Memory B cell (primary cell): Measurements from ENCODE around the gene PRAMEF17.
"Not testable (repeated sequence)": the region's sequence is repeated elsewhere in the genome, so short reads cannot be mapped to it uniquely, and the experiment has no call there.

Experiments
- ATAC-seq: fragments of 150-1000 bp; cut with Tn5 transposase; 2 replicates; pipeline ENCODE4 v1.10.0; 2021; ENCODE audit warnings: low read depth, mild to moderate bottlenecking, moderate library complexity
- DNase-seq, 2 donors: peaks; one replicate each; pipeline ENCODE4 v3.0.0; 2022; ENCODE audit warnings: low spot score in 2 of 2
- H3K27ac Mint-ChIP-seq: one replicate; pipeline ENCODE4 v1.8.0; 2022; ENCODE audit warnings: mild to moderate bottlenecking, moderate library complexity, mixed read lengths
- H3K27me3 Mint-ChIP-seq: one replicate; pipeline ENCODE4 v1.8.0; 2022; ENCODE audit warnings: mixed read lengths
- H3K36me3 Mint-ChIP-seq: one replicate; pipeline ENCODE4 v1.8.0; 2022; ENCODE audit warnings: mild to moderate bottlenecking, mixed read lengths
- H3K4me1 Mint-ChIP-seq: one replicate; pipeline ENCODE4 v1.8.0; 2022; ENCODE audit warnings: mixed read lengths
- H3K4me3 Mint-ChIP-seq: one replicate; pipeline ENCODE4 v1.8.0; 2022; ENCODE audit warnings: mild to moderate bottlenecking, moderate library complexity, mixed read lengths
- H3K9me3 Mint-ChIP-seq: one replicate; pipeline ENCODE4 v1.8.0; 2022; ENCODE audit warnings: mixed read lengths

PRAMEF17 gene

DNA sequence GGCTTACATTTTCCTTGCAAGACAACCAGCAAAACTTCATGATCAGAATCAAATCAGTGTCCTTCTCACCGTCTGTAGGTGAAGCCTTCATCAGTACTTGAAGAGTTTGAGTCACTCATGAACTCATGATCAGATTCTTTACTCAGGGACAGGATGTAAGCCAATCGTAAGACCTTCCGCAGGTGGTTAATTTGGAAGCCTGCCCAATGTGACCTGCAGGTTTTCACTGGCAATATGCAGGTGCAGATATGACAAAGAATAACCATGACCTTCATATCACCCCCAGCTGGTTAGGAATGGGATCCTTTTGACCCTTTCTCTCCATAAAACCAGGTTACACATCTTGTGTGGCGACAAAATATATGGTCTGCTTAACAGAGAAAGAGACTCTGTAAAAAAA is 18.4 kb downstream of the PRAMEF17 start:
- no peaks in the 10 kb centered on the region for H3K27me3 Mint-ChIP-seq
- no peak overlapping the region for H3K27ac Mint-ChIP-seq
- H3K9me3 Mint-ChIP-seq, result peaks cover 2% of the 10 kb centered on the region
- no peaks in the 10 kb centered on the region for H3K4me1 Mint-ChIP-seq
- DNase-seq (no peak), ATAC-seq (no peak)
- no peak overlapping the region for H3K4me3 Mint-ChIP-seq
- no peaks in the 10 kb centered on the region for H3K36me3 Mint-ChIP-seq

DNA sequence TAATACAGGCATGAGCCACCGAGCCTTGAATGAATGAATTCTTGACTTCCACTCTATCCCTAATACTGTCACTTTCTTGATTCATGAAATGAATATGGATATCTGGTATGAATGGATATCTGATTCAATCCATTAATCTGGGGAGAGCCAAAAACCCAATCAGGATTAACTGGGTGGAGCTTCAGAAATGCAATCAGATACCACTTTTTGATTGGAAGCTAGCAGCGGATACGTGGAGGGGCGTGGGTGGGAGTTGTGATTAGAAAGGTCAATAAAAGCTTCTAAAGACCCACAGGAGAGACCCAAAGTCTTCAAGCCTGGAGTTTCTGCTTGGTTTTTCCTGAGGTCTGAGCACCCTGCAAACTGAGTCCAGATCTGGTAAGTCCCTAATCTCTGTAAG is 20.7 kb downstream of the PRAMEF17 start, which contains the start of gene PRAMEF20:
TSS of gene PRAMEF20 (plus strand) at position 301 of the 400 bp plus-strand sequence. CDS start 5,905 bp downstream, outside the sequence.
- H3K36me3 Mint-ChIP-seq, H3K27ac Mint-ChIP-seq, H3K4me3 Mint-ChIP-seq, ATAC-seq, DNase-seq, H3K4me1 Mint-ChIP-seq, H3K27me3 Mint-ChIP-seq, H3K9me3 Mint-ChIP-seq: not testable (repeated sequence)

DNA sequence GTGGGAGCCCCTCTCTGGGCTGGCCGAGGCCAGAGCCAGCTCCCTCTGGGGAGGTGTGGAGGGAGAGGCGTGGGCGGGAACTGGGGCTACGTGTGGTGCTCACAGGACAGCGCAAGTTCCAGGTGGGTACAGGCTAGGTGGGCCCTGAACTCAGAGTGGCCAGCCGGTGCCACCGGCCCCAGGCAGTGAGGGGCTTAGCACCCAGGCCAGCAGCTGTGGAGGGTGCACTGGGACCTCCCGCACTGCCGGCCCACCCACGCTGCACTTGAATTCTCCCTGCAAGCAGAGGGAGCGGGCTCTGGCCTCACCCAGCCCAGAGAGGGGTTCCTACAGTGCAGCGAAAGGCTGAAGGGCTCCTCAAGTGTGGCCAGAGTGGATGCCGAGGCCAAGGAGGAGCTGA is 41.1 kb downstream of the PRAMEF17 start:
- no peaks in the 10 kb centered on the region for H3K27me3 Mint-ChIP-seq
- H3K36me3 Mint-ChIP-seq, result no peaks in the 10 kb centered on the region
- no peaks in the 10 kb centered on the region for H3K9me3 Mint-ChIP-seq
- no peak for ATAC-seq
- H3K4me1 Mint-ChIP-seq, result no peaks in the 10 kb centered on the region
- no peak overlapping the region for H3K4me3 Mint-ChIP-seq
- no peak for DNase-seq
- no peak overlapping the region for H3K27ac Mint-ChIP-seq

DNA sequence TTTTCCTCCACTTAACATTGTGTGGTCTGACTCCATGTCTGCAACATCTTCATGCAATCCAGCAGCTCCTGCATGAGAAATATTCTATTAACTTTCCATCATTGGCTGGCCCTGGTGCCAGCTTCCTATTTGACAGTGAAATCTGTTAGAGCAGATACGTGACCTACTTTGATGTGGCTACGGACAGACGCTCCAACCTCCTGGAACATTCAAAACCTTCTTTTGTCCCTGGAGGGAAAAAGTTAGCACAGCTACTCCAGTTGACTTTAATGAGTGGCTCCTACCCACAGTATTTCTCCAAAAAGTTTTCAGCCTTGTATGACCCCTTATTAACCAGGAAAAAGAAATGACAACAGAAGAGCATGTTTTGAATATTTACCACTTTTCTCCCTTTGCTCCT is 42.8 kb downstream of the PRAMEF17 start:
- peaks cover 7% of the 10 kb centered on the region for H3K27me3 Mint-ChIP-seq

DNA sequence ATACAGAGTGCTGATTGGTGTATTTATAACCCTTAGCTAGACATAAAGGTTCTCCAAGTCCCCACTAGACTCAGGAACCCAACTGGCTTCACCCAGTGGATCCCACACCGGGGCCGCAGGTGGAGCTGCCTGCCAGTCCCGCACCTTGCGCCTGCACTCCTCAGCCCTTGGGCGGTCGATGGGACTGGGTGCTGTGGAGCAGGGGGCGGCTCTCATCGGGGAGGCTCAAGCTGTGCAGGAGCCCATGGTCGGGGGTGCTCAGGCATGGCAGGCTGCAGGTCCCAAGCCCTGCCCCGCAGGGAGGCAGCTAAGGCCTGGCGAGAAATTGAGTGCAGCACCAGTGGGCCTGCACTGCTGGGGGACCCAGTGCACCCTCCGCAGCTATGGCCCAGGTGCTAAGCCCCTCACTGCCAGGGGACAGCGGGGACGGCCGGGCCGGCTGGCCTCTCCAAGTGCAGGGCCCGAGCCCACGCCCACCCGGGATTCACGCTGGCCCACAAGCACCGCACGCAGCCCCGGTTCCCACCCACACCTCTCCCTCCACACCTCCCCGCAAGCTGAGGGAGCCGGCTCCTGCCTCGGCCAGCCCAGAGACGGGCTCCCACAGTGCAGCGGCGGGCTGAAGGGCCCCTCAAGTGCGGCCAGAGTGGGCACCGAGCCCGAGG is 44.4 kb downstream of the PRAMEF17 start:
- H3K27me3 Mint-ChIP-seq, H3K9me3 Mint-ChIP-seq, ATAC-seq: not testable (repeated sequence)

More for the DNA sequence above, 42.8 kb downstream of the PRAMEF17 start:
- no peaks in the 10 kb centered on the region for H3K9me3 Mint-ChIP-seq
- no peak for ATAC-seq
- no peak for DNase-seq
- H3K27ac Mint-ChIP-seq, result no peak overlapping the region
- H3K4me3 Mint-ChIP-seq, result no peak overlapping the region
- H3K4me1 Mint-ChIP-seq, result no peaks in the 10 kb centered on the region
- no peaks in the 10 kb centered on the region for H3K36me3 Mint-ChIP-seq

DNA sequence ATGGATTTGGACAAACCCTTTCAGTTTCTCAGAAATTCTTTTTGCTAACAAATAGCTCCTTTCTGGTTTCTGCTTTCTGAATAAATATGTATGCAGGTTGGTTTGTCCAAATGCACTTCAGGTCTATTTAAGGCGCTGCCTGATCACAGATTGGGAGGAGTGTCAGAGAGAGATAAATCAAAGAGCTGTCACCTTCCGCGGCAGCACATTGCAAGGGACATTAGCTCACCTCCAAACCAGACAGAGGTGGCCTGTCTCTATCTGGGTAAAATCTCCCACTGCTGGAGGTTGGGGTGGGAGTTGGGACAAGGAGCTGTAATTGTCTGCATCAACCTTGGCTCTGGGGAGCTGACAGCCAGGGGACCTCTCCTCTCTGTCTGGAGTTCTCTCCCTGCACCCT is 46.0 kb downstream of the PRAMEF17 start:
- Mint-ChIP-seq H3K27me3 (peaks cover 7% of the 10 kb centered on the region), H3K4me1 (no peaks in the 10 kb centered on the region), H3K36me3 (no peaks in the 10 kb centered on the region), H3K9me3 (peaks cover 1% of the 10 kb centered on the region), H3K4me3 (no peak overlapping the region), H3K27ac (no peak overlapping the region)
- ATAC-seq (no peak), DNase-seq (no peak)

More for the DNA sequence above, 44.4 kb downstream of the PRAMEF17 start:
- not testable (repeated sequence) for H3K36me3 Mint-ChIP-seq, H3K27ac Mint-ChIP-seq, H3K4me3 Mint-ChIP-seq, DNase-seq, H3K4me1 Mint-ChIP-seq

DNA sequence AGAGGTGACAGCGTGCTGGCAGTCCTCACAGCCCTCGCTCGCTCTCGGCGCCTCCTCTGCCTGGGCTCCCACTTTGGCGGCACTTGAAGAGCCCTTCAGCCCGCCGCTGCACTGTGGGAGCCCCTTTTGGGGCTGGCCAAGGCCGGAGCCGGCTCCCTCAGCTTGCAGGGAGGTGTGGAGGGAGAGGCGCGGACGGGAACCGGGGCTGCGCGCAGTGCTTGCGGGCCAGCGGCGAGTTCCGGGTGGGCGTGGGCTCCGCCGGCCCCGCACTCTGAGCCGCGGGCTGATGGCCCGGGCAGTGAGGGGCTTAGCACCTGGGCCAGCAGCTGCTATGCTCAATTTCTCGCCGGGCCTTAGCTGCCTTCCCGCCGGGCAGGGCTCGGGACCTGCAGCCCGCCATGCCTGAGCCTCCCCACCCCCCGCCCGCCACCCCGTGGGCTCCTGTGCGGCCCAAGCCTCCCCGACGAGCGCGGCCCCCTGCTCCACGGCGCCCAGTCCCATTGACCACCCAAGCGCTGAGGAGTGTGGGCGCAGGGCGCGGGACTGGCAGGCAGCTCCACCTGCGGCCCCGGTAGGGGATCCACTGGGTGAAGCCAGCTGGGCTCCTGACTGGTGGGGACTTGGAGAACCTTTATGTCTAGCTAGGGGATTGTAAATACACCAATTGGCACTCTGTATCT is 49.8 kb downstream of the PRAMEF17 start:
- not testable (repeated sequence) for H3K4me1 Mint-ChIP-seq, H3K9me3 Mint-ChIP-seq, ATAC-seq

More for the DNA sequence above, 49.8 kb downstream of the PRAMEF17 start:
- H3K36me3 Mint-ChIP-seq, H3K4me3 Mint-ChIP-seq, H3K27me3 Mint-ChIP-seq, DNase-seq, H3K27ac Mint-ChIP-seq: not testable (repeated sequence)
